Measurements from ENCODE around the gene SBK2. TPM values are rescaled to one million over a fixed set of nuclear protein-coding genes. Genes with fewer than 3 reads are reported as not detected.

SBK2 gene
- total RNA-seq, 1 experiment from 2014 or later = 5.2 TPM

DNA sequence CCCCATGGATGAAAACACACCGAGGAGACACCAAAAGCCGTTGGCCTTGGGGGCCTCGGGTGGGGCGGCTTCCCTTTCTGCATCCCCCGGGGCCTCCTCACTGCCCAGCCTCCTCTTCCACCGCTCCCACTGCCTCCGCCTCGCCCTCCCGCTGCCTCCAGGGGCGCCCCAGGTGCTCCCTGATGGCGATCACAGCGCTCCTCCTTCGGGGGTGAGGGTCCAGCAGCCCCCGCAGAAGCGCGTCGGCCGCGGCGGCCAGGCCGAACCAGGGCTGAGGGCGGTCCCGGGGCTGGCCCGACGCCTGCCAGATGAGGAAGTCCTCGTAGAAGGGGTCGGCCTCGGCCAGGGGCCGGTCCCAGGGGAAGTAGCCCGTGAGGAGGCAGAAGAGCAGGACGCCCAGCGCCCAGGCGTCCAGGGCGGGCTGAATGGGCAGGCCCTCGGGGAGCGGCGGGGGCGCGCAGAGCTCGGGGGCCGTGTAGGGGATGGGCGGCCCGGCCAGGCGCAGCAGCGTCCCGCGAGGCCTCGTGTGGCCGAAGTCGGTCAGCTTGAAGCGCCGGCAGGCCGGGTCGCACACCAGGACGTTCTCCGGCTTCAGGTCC lies 7.2 kb downstream of the SBK2 start (continued):
- TF ChIP-seq, protein P1, sequence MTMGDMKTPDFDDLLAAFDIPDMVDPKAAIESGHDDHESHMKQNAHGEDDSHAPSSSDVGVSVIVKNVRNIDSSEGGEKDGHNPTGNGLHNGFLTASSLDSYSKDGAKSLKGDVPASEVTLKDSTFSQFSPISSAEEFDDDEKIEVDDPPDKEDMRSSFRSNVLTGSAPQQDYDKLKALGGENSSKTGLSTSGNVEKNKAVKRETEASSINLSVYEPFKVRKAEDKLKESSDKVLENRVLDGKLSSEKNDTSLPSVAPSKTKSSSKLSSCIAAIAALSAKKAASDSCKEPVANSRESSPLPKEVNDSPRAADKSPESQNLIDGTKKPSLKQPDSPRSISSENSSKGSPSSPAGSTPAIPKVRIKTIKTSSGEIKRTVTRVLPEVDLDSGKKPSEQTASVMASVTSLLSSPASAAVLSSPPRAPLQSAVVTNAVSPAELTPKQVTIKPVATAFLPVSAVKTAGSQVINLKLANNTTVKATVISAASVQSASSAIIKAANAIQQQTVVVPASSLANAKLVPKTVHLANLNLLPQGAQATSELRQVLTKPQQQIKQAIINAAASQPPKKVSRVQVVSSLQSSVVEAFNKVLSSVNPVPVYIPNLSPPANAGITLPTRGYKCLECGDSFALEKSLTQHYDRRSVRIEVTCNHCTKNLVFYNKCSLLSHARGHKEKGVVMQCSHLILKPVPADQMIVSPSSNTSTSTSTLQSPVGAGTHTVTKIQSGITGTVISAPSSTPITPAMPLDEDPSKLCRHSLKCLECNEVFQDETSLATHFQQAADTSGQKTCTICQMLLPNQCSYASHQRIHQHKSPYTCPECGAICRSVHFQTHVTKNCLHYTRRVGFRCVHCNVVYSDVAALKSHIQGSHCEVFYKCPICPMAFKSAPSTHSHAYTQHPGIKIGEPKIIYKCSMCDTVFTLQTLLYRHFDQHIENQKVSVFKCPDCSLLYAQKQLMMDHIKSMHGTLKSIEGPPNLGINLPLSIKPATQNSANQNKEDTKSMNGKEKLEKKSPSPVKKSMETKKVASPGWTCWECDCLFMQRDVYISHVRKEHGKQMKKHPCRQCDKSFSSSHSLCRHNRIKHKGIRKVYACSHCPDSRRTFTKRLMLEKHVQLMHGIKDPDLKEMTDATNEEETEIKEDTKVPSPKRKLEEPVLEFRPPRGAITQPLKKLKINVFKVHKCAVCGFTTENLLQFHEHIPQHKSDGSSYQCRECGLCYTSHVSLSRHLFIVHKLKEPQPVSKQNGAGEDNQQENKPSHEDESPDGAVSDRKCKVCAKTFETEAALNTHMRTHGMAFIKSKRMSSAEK (CRISPR knock-in tag; IDR thresholded peaks at IDR 0.05; ENCODE audit: borderline replicate concordance) = no peak
- TF ChIP-seq IRF2 (CRISPR knock-in tag; IDR thresholded peaks at IDR 0.05; ENCODE audit: borderline replicate concordance, low read depth) (no peak), TCF7 (CRISPR knock-in tag; IDR thresholded peaks at IDR 0.05; ENCODE audit: low read depth) (no peak), ATF1 (CRISPR knock-in tag; IDR thresholded peaks at IDR 0.05) (no peak), ZNF263 (CRISPR knock-in tag; IDR thresholded peaks at IDR 0.05; ENCODE audit: low read depth) (no peak)
- TF ChIP-seq, protein P2, sequence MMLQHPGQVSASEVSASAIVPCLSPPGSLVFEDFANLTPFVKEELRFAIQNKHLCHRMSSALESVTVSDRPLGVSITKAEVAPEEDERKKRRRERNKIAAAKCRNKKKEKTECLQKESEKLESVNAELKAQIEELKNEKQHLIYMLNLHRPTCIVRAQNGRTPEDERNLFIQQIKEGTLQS (CRISPR knock-in tag; conservative IDR thresholded peaks at IDR 0.05) = no peak

DNA sequence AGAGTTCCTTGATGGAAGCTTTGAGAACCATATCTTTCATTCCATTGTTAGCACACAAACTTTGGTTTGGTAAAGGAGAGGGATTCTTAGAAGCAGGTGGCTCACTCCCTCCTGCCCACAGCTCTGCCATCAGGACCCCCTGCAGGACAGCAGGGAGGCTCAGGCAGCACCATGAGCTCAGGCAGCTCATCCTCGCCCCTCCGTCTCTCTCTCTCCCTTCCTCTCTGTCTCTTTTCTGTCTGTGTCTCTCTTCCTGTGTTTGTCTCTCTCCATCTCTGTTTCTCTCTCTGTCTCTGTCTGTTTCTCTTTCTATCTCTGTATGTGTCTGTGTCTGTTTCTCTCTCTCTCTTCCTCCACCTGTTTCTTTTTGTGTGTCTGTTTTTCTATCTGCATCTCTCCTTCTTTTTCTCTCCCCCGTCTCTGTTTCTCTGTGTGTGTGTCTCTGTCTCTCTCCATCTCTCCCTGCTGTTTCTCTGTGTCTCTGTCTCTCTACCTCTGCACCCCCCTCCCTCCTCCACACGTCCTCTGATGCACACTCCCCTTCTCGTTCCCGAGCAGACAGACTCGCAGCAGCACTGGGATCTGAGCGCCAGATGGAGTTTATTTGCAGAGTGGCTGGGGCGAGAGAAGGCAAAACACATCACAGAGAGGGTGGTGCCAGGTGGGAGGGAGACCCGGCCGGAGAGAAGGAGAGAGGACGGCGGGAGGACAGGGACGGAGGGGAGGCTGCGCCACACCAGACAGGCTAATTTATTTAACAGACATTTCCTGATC lies 8.7 kb downstream of the SBK2 start:
- TF ChIP-seq, protein P3, sequence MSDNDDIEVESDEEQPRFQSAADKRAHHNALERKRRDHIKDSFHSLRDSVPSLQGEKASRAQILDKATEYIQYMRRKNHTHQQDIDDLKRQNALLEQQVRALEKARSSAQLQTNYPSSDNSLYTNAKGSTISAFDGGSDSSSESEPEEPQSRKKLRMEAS (CRISPR knock-in tag; IDR thresholded peaks at IDR 0.05) = no peak
- TF ChIP-seq TCF7 (CRISPR knock-in tag; IDR thresholded peaks at IDR 0.05; ENCODE audit: low read depth) = no peak
- TF ChIP-seq ZNF416 (CRISPR knock-in tag; IDR thresholded peaks at IDR 0.05) = no peak
- TF ChIP-seq JAZF1 (CRISPR knock-in tag; IDR thresholded peaks at IDR 0.05) = no peak
- TF ChIP-seq, protein P4, sequence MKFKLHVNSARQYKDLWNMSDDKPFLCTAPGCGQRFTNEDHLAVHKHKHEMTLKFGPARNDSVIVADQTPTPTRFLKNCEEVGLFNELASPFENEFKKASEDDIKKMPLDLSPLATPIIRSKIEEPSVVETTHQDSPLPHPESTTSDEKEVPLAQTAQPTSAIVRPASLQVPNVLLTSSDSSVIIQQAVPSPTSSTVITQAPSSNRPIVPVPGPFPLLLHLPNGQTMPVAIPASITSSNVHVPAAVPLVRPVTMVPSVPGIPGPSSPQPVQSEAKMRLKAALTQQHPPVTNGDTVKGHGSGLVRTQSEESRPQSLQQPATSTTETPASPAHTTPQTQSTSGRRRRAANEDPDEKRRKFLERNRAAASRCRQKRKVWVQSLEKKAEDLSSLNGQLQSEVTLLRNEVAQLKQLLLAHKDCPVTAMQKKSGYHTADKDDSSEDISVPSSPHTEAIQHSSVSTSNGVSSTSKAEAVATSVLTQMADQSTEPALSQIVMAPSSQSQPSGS (CRISPR knock-in tag; IDR thresholded peaks at IDR 0.05; ENCODE audit: borderline replicate concordance, low read depth) = no peak
- TF ChIP-seq, protein P5, sequence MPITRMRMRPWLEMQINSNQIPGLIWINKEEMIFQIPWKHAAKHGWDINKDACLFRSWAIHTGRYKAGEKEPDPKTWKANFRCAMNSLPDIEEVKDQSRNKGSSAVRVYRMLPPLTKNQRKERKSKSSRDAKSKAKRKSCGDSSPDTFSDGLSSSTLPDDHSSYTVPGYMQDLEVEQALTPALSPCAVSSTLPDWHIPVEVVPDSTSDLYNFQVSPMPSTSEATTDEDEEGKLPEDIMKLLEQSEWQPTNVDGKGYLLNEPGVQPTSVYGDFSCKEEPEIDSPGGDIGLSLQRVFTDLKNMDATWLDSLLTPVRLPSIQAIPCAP (CRISPR knock-in tag; IDR thresholded peaks at IDR 0.05) = no peak
- TF ChIP-seq, protein P6, sequence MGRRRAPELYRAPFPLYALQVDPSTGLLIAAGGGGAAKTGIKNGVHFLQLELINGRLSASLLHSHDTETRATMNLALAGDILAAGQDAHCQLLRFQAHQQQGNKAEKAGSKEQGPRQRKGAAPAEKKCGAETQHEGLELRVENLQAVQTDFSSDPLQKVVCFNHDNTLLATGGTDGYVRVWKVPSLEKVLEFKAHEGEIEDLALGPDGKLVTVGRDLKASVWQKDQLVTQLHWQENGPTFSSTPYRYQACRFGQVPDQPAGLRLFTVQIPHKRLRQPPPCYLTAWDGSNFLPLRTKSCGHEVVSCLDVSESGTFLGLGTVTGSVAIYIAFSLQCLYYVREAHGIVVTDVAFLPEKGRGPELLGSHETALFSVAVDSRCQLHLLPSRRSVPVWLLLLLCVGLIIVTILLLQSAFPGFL (CRISPR knock-in tag; IDR thresholded peaks at IDR 0.05; ENCODE audit: borderline replicate concordance) = no peak
- TF ChIP-seq IRF2 (CRISPR knock-in tag; IDR thresholded peaks at IDR 0.05; ENCODE audit: borderline replicate concordance, low read depth) = no peak
- TF ChIP-seq, protein P7, sequence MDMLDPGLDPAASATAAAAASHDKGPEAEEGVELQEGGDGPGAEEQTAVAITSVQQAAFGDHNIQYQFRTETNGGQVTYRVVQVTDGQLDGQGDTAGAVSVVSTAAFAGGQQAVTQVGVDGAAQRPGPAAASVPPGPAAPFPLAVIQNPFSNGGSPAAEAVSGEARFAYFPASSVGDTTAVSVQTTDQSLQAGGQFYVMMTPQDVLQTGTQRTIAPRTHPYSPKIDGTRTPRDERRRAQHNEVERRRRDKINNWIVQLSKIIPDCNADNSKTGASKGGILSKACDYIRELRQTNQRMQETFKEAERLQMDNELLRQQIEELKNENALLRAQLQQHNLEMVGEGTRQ (CRISPR knock-in tag; IDR thresholded peaks at IDR 0.05) = no peak
- TF ChIP-seq, protein P8, sequence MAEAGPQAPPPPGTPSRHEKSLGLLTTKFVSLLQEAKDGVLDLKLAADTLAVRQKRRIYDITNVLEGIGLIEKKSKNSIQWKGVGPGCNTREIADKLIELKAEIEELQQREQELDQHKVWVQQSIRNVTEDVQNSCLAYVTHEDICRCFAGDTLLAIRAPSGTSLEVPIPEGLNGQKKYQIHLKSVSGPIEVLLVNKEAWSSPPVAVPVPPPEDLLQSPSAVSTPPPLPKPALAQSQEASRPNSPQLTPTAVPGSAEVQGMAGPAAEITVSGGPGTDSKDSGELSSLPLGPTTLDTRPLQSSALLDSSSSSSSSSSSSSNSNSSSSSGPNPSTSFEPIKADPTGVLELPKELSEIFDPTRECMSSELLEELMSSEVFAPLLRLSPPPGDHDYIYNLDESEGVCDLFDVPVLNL (CRISPR knock-in tag; IDR thresholded peaks at IDR 0.05; ENCODE audit: borderline replicate concordance, low read depth) = no peak
- TF ChIP-seq, protein P2 (CRISPR knock-in tag; conservative IDR thresholded peaks at IDR 0.05) = no peak
- no peak for TF ChIP-seq NR2C2 (CRISPR knock-in tag; IDR thresholded peaks at IDR 0.05)
- no peak for TF ChIP-seq MYBL2 (CRISPR knock-in tag; IDR thresholded peaks at IDR 0.05)
- no peak for TF ChIP-seq ZNF423 (CRISPR knock-in tag; IDR thresholded peaks at IDR 0.05)
- TF ChIP-seq ZNF121 (CRISPR knock-in tag; IDR thresholded peaks at IDR 0.05) = no peak
- ChIA-PET CTCF (interaction anchor here (0.8 kb wide), 1 partner anchor 366 kb away, joined by 3 read pairs; no protein-coding TSS in a partner anchor), POLR2A (interaction anchor here (0.5 kb wide), 1 partner anchor 593 kb away, joined by 3 read pairs; the partner anchor contains the start of gene ZNF787)
- no peaks in the 10 kb centered on the region for H3K36me3 Mint-ChIP-seq
- no peak for DNase-seq (ENCODE audit: low spot score)
- no peak for ATAC-seq
- H3K4me3 Mint-ChIP-seq = no peak overlapping the region
- no peaks in the 10 kb centered on the region for H3K9me3 Mint-ChIP-seq
- peaks cover 2% of the 10 kb centered on the region; the same call in 1 of the 2 replicates for H3K27me3 Mint-ChIP-seq (ENCODE audit: low read depth)
- H3K27ac Mint-ChIP-seq = no peak overlapping the region
- no peaks in the 10 kb centered on the region; the same call in 1 of the 2 replicates for H3K4me1 Mint-ChIP-seq
